Large intestine (tissue), 3 donors: ENCODE measurements around the gene KMT2C. TPM values are rescaled to one million over a fixed set of nuclear protein-coding genes. Genes with fewer than 3 reads are reported as not detected.
"Not testable (repeated sequence)": the region's sequence is repeated elsewhere in the genome, so short reads cannot be mapped to it uniquely, and the experiment has no call there.

Source experiments
- DNase-seq, 2 donors: peaks; one replicate each; pipeline versions ENCODE4 v3.0.0 to v3.0.0-alpha.2; 2013
- H3K27ac ChIP-seq: one replicate; pipeline ENCODE4 v1.5.1; 2013; ENCODE audit warnings: low read length
- H3K27me3 ChIP-seq: 2 replicates; pipeline ENCODE4 v1.6.1; 2013; ENCODE audit warnings: low read length; ENCODE audit not compliant: control insufficient read depth, insufficient read depth
- H3K36me3 ChIP-seq: 2 replicates; pipeline ENCODE4 v1.6.1; 2013; ENCODE audit warnings: low read length; ENCODE audit not compliant: control insufficient read depth, insufficient read depth
- H3K4me1 ChIP-seq: one replicate; pipeline ENCODE4 v1.6.1; 2013; ENCODE audit warnings: low read length; ENCODE audit not compliant: control insufficient read depth, insufficient read depth
- H3K4me3 ChIP-seq: one replicate; pipeline ENCODE4 v1.5.1; 2013; ENCODE audit warnings: low read length
- H3K9me3 ChIP-seq: one replicate; pipeline ENCODE4 v1.6.1; 2013; ENCODE audit warnings: mild to moderate bottlenecking, low read depth, low read length, moderate library complexity; ENCODE audit not compliant: control insufficient read depth
- WGBS: methylation state at CpG from one replicate; pipeline ENCODE4 v1.1.5; 2013; ENCODE audit warnings: low lambda C conversion rate; ENCODE audit not compliant: insufficient coverage; 5-methylcytosine and 5-hydroxymethylcytosine counted together
- polyA plus RNA-seq: library from polyadenylated mRNA; unstranded; fragments of 120-200 nt; gene quantifications from one replicate; pipeline ENCODE4 v1.2.1, GENCODE V29; 2013

KMT2C gene
- polyA plus RNA-seq, 1 donor: 34.1 TPM

GRCh38 chr7:152430118-152430517 is 5.7 kb downstream of the KMT2C start:
- not testable (repeated sequence) for H3K9me3 ChIP-seq, H3K36me3 ChIP-seq, H3K4me1 ChIP-seq, H3K4me3 ChIP-seq, H3K27me3 ChIP-seq, H3K27ac ChIP-seq, DNase-seq
- WGBS: 100% methylated on average over 3 of the region's 5 CpGs

DNA sequence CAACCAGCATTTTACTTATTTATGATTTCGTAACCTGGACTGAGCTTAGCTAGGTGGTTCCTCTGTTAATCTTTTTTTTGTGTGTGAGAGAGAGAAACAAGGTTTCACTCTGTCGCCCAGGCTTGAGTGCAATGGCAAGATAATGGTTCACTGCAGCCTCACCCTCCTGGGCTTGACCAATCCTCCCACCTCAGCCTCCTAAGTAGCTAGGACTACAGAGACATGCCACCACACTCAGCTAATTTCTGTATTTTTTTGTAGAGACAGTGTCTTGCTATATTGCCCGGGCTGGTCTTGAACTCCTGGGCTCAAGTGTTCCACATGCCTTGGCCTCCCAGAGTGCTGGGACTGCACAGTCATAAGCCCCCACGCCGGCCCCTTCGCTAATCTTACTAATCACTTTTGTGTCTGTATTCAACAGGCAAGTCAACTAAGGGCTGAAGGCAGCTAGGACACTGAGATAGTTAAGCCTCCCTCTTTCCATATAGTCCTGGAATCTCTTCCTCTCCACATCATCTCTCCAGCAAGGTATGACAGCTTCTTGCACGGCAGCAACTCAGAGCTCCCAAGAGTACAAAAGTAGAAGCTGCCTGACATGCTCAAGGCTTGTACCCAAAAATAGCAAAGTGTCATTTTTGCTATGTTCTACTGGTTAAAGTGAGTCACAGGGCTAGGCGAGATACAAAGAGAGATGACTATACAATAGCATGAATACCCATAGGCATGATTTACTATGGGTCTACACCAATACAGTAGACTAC is 11.3 kb downstream of the KMT2C start:
- WGBS: no CpG with 5 or more reads among the region's 8 CpGs
- H3K4me3 ChIP-seq: no peak overlapping the region
- no peaks in the 10 kb centered on the region for H3K27me3 ChIP-seq
- H3K4me1 ChIP-seq: no peaks in the 10 kb centered on the region
- no peak overlapping the region for H3K27ac ChIP-seq
- H3K9me3 ChIP-seq: peaks cover 12% of the 10 kb centered on the region
- H3K36me3 ChIP-seq: no peaks in the 10 kb centered on the region
- DNase-seq: no peak

DNA sequence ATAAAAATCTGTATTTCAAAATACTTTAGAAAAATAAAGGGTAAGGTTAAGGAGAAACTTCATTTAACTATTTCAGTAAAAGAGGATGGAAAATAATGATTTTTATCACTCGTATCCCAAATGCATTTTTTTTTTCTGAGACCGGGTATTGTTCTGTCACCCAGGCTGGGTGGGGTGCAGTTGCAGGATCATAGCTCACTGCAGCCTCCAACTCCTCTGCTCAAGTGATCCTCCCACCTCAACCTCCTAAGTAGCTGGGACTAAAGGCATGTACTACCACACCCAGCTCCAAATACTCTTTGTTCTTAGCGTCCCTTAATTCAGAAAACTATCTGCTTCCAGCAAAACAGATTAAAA is 11.8 kb downstream of the KMT2C start:
- Histone ChIP-seq H3K27ac (no peak overlapping the region), H3K36me3 (no peaks in the 10 kb centered on the region), H3K9me3 (peaks cover 12% of the 10 kb centered on the region), H3K4me3 (no peak overlapping the region), H3K27me3 (no peaks in the 10 kb centered on the region), H3K4me1 (no peaks in the 10 kb centered on the region)
- DNase-seq: no peak
- WGBS: 100% methylated on average over 1 of the region's 3 CpGs

DNA sequence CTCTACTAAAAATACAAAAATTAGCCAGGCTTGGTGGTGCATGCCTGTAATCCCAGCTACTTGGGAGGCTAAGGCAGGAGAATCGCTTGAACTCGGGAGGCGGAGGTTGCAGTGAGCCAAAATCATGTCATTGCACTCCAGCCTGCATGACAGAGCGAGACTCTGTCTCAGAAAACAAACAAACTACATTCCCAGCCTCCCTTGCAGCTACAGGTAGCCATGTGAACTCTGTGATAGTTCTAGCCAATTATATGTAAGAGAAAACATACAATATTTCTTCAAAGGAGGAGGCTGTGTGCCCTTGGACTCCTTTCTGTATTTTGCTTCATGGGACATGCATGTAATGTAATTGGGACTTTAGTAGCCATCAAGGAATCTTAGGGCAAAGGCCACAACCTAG is 12.6 kb downstream of the KMT2C start:
- WGBS: 100% methylated on average over 1 of the region's 4 CpGs
- H3K9me3 ChIP-seq: peaks cover 12% of the 10 kb centered on the region
- not testable (repeated sequence) for DNase-seq, H3K4me3 ChIP-seq, H3K36me3 ChIP-seq, H3K27ac ChIP-seq, H3K4me1 ChIP-seq, H3K27me3 ChIP-seq

- H3K27me3 ChIP-seq, H3K4me3 ChIP-seq, DNase-seq, H3K27ac ChIP-seq, H3K36me3 ChIP-seq, H3K4me1 ChIP-seq: not testable (repeated sequence)
- peaks cover 12% of the 10 kb centered on the region for H3K9me3 ChIP-seq
Observed at GRCh38 chr7:152420950-152421349, 14.9 kb downstream of the KMT2C start.

DNA sequence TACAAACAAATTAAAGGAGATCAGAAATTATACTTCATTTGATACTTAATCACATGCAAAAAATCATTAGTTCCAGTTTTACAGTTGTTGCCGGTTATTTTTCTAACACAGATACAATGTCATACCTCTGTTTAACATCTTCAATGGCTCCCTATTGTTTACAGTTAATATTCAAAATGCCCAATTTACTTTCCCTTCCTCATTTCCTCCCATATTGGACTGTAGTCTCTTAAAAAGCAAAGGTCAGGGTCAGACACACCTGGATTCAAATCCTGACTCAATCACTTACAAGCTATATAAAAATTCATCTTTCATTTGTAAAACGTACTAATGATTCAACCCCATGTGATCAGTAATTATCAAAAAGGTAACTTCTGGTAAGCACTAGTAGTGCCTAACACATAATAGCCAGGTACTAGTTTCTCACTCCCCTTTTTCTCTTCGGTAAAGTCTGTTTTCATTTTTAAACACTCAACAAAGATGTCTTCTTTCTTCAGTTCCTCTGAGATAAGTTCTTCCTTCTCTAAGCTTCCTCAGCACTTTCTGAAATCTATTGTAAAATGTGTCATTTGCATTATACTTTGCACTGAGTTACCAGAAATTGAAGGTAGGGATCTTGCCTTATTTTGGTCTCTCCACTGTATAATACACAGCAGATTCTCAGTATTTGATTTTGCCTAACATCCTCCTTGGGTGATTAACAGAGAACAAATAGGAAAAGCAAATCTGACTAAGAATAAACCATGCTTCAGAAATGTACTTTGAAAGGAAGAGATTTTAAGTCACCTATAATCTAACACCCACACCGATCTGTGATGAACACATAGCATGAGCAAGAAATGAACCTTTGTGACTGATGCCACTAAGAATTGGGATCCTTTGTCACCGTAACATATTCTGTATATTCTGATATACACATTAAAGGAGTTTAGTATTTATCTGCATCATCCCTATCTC is 16.1 kb downstream of the KMT2C start:
- Histone ChIP-seq H3K36me3 (no peaks in the 10 kb centered on the region), H3K4me1 (no peaks in the 10 kb centered on the region), H3K9me3 (peaks cover 12% of the 10 kb centered on the region), H3K27ac (no peak overlapping the region), H3K4me3 (no peak overlapping the region), H3K27me3 (no peaks in the 10 kb centered on the region)
- 86% methylated on average over 3 of the region's 5 CpGs for WGBS
- DNase-seq: no peak

DNA sequence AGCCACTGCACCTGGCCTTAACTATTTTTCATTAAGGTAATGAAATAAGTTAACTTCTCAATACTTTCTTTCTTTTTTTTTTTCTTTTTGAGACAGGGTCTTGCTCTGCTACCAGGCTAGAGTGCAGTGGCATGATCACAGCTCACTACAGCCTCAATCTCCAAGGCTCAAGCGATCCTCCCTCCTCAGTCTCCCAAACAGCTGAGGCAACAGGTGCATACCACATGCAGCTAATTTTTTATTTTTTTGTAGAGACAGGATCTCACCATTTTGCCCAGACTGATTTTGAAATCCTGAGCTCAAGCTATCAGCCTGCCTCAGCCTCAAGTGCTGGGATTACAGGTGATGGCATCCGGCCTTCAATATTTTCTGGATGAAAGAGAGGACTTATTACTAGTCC is 21.0 kb downstream of the KMT2C start:
- Histone ChIP-seq H3K9me3 (no peaks in the 10 kb centered on the region), H3K27ac (no peak overlapping the region), H3K4me1 (no peaks in the 10 kb centered on the region), H3K4me3 (no peak overlapping the region), H3K27me3 (no peaks in the 10 kb centered on the region), H3K36me3 (no peaks in the 10 kb centered on the region)
- WGBS: no CpG with 5 or more reads among the region's 2 CpGs
- no peak for DNase-seq

DNA sequence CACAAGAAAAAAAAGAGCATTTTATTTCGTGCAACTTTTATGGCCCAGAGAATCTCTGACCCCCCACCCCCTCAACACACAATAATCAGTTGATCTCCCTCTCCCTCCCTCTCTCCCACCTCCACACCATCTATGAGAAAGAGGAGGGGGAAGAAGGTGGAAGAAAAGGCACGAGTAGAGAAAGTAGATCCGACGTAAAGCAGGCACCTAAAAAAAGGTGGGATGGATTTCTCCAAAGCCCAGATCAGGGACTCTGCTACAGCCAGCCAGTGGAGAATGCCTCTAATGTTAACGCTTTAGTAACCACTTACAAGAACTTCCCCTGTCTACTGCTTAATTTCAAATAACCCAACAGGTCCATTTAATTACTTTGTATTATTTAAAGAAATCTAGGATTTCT is 24.4 kb downstream of the KMT2C start:
- H3K36me3 ChIP-seq: no peaks in the 10 kb centered on the region
- WGBS: 23% methylated on average over 4 of the region's 5 CpGs
- H3K4me1 ChIP-seq: no peaks in the 10 kb centered on the region
- peaks cover under 1% of the 10 kb centered on the region for H3K9me3 ChIP-seq
- H3K27ac ChIP-seq: no peak overlapping the region
- no peaks in the 10 kb centered on the region for H3K27me3 ChIP-seq
- no peak overlapping the region for H3K4me3 ChIP-seq
- peak in 1 of 2 donors; percentile 30 for DNase-seq

- Histone ChIP-seq H3K9me3 (peaks cover 12% of the 10 kb centered on the region), H3K4me1 (no peaks in the 10 kb centered on the region), H3K27me3 (no peaks in the 10 kb centered on the region), H3K4me3 (no peak overlapping the region), H3K36me3 (no peaks in the 10 kb centered on the region), H3K27ac (no peak overlapping the region)
- no peak for DNase-seq
- 21% methylated on average over 3 of the region's 3 CpGs for WGBS
Observed at GRCh38 chr7:152406491-152406890, 29.3 kb downstream of the KMT2C start.

- H3K4me1 ChIP-seq, H3K27ac ChIP-seq, H3K4me3 ChIP-seq, H3K36me3 ChIP-seq, DNase-seq, H3K27me3 ChIP-seq: not testable (repeated sequence)
- WGBS: 64% methylated on average over 2 of the region's 2 CpGs
- peaks cover 12% of the 10 kb centered on the region for H3K9me3 ChIP-seq
Observed at GRCh38 chr7:152406030-152406429, 29.8 kb downstream of the KMT2C start.
